HEK293T (cell line): ENCODE measurements around the gene NFYB.

Experiments used
- ARNT ChIP-seq: fragments of 450-650 bp; IDR thresholded peaks from 2 replicates; pipeline ENCODE4 v1.6.1; 2017; ENCODE audit warnings: mild to moderate bottlenecking
- BHLHE40 ChIP-seq: fragments of 450-650 bp; IDR thresholded peaks from 2 replicates; pipeline ENCODE4 v1.6.1; 2016; ENCODE audit warnings: mild to moderate bottlenecking, moderate library complexity, borderline replicate concordance
- ELF4 ChIP-seq: fragments of 450-650 bp; IDR thresholded peaks from 2 replicates; pipeline ENCODE4 v1.6.1; 2017; ENCODE audit warnings: antibody characterized with exemption
- FOXA1 ChIP-seq: fragments of 450-650 bp; IDR thresholded peaks from 2 replicates; pipeline ENCODE4 v1.6.1; 2016; ENCODE audit warnings: mild to moderate bottlenecking
- FOXK2 ChIP-seq: fragments of 450-650 bp; IDR thresholded peaks from 2 replicates; pipeline ENCODE4 v1.6.1; 2016; ENCODE audit warnings: mild to moderate bottlenecking
- NFRKB ChIP-seq: fragments of 450-650 bp; IDR thresholded peaks from 2 replicates; pipeline ENCODE4 v1.6.1; 2016; ENCODE audit warnings: mild to moderate bottlenecking, moderate library complexity
- SP1 ChIP-seq: fragments of 450-650 bp; IDR thresholded peaks from 2 replicates; pipeline ENCODE4 v1.6.1; 2017

DNA sequence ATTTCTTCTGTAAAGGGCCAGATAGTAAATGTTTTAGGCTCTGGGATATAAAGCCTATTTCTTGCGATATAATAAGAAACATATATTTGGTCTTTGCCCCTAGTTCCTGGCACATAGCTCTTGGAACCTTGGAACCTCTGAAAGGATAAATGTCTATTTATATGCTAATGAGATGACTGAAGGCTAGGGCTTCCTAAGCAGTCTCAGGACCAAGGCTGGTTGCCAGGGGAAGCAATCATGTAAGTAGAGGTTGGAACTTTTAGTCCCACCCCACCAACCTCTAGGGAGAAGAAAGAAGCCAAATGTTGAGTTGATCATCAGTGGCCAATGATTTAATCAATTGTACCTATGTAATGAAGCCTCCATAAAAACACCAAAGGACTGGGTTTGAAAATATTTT is 26.6 kb upstream of the NFYB start:
- TF ChIP-seq NFRKB = no peak
- no peak for TF ChIP-seq SP1
- TF ChIP-seq BHLHE40 = no peak
- no peak for TF ChIP-seq FOXA1
- no peak for TF ChIP-seq ARNT
- no peak for TF ChIP-seq ELF4
- TF ChIP-seq FOXK2 = no peak
